NCI-H2107 (cell line): ENCODE results near the gene MAGIX.

ENCODE experiments used
- DNase-seq: peaks from one replicate; lab custom pipeline; 2025; lab: John Stamatoyannopoulos, UW

Gene MAGIX

DNA sequence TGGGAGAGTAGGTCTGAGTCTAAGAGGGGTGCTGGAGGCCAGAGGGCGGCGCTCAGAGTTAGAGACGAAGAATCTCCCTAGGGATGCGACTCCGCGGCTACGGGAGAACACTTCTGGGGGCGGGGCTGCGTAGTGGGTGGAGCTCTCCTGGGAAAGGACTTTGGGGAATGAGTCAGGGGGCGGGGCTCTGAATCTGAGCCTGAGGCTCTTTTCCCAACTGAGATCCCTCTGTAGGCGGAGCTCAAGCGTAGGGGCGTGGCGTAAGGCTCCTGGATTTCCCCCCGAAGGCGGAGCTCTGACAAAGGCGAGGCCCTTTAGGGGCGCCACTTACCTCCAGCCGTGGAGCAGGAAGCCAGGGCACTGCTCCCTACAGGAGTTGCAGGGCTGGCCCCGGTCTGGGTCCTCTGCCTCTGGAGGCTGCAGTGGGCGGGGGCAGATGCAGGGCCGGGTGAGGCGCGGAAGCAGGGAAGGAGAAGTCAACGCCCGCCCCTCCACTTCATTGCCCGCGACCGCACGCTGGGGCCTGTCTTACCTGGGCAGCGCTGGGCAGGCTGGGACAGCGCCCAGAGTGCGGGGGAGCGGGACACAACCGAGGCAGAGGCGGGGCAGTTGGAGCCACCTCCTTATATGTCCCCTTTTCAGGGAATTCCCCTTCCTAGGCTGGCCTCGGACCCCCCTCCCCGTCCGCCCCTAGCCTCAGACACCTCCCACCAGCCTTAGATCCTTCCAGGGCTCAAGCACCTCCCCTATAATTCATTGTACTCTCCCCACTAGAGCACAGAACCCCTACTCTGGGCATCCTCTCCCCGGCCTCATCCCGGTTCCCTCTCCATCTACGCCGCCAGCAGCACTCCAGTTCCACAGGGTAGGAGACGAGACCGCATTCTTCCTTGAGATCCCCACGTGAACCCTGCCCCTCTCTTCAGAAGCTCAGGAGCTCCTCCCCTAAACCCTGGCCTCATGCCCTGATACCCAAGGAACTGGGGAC, 22.0 kb downstream of the MAGIX start:
- DNase-seq: peak; percentile 95

DNA sequence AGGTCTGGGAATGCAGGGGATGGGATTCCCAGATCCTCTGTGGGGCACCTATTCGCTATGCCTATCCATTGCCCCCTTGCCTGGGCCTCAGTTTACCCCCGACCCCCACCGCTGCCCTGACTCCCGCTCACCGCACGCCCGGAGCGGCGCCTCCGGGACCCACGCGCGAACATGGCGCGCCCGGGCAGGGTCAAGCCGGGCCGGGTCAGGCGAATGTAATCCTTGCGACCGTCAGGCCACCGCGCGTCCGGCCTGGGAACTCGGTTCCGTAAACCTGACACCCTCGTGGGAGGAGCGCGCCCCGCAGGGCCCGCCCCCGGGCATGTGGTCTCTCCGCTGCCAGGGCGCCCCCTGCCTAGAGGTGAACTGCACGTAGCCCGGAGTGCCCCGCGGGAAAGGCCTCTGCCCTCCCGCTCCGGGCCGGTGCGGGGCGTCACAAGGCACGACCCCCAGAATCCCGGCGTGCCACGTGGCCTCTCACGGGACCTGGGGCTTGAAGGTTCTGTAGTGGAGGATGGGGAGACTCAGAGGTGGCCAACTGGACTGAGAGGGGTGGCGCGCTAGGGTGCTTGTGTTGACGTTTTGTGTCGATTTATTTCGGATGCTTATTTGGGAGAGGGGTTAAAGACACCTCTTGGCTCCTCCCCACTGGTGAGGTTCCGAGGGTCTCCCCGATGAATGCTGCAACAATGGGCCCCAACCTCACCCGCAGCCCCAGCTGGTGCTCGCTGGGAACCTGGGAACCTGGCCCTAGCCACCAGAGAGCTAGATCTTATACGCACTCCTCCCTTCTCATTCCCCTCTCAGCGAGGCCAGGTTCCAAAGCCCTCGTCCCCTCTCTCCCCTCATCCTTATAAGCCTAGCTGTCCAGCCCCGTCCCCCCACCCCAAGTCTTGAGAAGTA, 23.8 kb downstream of the MAGIX start, which contains the start of gene PRICKLE3:
Gene PRICKLE3, minus strand, starts transcription at position 249 of the 903 bp plus-strand sequence. Its CDS starts 76 bp downstream, at position 173.
- DNase-seq: peak; percentile 44

DNA sequence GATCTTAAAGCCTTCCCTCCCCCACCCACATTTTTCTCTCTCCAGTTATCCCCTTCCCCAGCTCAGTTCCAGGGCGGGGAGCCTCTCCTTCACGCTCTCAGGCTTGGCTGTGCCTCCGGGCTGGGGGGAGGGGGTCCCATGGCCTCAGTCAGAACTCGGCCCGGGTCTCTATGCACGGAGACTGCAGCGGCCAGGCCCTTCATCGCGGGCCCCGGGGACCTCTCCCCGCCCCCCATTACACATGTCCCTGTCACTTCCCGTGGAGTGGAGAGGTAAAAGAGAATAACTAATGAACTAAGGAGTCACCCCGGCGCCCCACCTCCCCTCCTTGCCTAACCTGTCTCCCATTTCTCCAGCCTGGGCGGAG, 24.5 kb downstream of the MAGIX start:
- DNase-seq: no peak

DNA sequence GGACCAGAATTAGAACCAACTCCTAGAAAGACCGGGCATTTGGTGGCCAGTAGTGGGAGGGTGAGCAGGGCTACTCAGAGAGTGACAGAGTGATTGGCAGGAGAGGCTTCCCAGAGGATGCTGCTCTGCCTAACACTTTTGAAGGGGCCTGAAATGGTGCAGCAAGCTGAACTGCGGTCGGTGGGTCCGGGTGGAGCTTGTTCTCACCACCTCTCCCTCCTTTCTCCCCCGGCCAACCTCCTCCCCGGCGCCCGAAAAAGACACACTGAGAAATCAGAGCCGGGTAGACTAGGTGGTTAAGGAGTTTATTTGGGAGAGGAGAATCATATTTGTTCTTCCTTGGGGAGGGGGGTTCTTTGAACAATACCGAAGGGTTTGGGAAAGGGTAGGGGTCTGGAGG, 25.0 kb downstream of the MAGIX start:
- no peak for DNase-seq

DNA sequence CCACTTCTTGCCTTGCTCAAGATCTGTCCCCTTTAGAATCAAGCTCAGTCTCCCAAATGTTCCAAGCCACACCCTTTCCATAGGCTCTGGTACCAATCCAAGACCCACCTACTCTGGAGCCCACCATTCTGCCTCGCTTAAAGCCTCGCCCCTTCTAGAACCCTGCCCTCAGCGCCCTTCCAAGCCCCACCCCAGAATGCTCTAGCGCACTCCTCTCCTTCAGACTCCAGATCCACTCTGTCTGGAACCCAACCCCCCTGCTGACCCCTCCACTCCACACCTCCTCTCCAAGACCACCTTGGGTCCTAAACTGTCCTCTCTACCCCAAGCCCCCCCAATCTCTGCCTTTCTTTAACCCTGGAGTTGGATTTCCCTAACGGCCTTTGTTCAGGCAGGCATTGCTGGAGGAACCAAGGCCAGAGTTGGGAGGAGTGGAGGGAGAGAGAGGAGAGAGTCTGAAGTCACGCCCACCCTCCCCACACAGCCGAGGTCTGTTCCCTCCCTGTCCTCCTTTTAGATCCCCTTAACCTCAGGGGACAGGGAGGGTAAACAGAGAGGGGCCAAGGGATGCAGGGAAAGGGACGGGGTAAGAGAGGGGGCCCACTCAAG, 26.0 kb downstream of the MAGIX start:
- no peak for DNase-seq

DNA sequence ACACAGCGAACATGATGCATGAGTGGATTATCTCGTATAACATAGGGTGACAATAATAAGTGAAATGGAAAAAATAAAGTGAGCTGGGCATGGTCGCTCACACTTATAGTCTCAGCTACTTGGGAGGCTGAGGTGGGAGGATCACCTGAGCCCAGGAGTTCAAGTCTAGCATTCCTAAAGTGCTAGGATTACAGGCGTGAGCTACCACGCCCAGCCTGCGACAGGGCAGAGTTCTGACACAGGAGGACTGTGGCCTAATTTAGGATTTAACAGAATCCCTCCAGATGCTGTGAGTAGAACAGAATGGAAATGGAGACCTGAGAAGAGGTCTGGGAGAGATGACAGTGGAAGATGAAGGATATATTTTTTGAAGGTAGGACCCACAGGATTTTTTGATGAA, 27.0 kb downstream of the MAGIX start:
- no peak for DNase-seq

DNA sequence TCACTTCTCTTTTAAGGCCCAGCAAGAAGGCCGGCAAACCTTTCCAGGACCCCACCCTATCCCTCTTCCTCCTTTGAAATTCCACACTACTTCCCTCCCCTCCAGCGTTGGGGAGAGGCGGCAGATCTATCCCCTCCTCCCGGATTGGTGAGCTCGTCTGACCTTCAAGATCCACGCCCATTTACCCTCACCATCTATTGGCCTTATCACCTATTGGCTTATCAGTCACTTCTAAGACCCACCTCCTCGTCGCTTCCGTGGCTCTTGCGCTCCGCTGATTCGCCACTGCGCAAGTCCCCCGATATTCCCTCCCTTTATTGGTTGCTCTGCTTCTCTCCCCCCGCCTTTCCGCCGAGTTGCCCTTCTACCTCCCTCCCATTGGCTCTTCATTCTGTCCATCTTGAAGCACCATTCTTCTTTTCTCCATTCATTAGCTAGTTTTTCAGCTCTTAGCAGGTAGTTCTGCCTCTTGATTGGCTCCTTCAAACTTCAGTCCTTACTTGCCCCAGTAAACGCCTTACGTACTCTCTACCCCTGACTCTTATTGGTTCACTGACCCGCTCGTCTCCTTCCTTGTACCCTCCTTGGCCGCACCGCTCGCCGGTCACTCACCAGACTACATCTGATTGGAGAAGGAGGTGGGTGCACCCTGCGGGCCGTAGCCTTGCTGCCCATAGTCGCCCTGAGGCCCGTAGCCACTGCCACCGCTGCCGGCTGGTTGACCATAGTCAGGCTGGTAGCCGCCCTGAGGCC, 28.4 kb downstream of the MAGIX start:
- peak; percentile 95 for DNase-seq

DNA sequence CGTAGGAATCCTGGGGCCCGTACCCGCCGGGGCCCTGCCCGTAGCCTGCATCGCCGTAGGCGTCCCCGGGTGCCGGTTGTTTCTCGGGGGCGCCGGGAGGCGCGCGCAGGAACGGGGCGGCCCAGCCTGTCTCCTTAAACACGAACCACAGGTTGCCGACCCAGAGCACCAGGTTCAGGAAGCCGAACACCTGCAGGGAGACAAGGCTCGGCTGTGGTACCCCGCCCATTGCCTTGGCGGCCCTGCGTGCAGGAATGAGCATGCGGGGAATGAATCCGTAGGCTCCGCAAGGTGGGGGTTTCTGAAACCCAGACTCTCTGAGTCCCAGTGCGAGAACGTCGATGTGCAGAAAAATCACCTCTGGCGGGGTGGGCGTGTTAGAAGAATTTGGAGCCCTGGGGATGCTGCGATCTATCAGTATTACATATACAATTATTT, 29.0 kb downstream of the MAGIX start:
- DNase-seq: no peak

DNA sequence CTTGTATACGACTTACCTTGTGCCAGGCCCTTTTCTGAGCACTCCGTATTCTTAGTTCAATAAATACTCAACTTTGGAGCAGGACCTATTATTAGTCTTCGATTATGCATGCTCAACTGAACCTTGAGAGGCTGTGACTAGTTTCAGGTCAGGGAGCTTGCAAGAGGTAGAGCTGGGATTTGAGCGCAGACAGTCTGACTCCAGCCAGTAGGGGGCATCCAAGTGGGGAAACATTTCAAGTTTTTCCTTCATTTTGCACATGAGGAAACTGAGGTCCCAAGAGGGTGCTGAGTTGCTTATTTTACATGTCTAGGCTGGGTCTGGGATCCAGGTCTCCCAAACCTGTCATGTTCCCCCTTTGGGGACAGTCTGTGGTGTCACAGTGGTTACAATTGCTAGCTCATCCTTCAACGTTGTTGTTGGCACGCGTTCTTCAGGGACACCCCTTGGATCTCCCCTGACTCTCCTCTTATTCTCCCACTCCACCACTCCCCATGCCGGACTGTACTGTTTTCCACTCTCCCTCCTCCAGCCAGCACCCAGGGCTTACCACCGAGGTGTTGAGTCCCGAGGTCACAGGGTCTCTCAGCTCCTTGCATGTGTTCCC, 30.3 kb downstream of the MAGIX start:
- no peak for DNase-seq

DNA sequence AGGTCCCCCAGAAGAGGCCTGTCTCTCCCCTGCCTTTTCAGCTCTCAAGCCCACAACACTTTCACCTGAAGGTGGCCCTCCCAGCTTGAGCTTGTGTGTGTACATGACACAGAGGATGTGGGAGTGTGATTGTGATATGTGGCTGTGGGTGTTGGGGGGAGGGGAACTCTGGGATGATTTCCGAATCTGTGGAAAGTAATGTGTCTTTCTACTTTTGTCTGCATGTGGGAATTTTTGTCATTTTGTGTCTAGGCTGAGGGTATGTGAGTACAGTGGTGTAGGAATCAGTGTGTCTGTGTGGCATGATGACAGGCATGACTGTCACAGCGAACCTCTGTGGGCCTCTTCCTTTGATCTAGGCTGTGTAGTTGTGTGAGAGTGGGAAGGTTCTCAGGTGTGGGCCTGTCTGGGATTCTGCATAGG, 31.0 kb downstream of the MAGIX start:
- DNase-seq: no peak

DNA sequence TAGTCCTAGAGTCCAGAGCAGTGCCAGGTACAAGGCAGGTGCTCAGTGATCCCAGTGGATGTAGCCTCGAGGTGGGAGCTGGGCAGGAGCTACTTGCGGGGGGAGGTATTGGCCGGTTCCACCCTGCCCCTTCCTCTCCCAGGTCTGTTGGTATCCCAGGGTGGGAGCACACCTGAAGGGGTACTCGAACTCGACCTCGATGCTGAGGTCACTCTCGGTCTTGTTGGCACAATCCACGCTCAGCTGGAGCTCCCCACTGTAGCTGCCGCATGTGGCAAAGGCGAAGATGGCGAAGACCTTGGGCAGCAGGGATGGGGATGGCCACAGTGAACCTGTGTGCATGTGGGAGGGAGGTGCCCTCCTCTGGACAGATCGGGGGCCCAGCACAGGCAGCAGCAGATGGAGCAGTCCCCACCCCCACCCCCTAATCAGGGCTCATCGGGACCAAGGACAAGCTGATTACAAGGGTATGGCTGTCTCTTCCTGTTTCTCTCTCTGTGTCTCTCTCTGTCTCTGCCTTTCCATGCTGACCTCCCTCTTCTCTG, 35.1 kb downstream of the MAGIX start:
- DNase-seq: no peak

DNA sequence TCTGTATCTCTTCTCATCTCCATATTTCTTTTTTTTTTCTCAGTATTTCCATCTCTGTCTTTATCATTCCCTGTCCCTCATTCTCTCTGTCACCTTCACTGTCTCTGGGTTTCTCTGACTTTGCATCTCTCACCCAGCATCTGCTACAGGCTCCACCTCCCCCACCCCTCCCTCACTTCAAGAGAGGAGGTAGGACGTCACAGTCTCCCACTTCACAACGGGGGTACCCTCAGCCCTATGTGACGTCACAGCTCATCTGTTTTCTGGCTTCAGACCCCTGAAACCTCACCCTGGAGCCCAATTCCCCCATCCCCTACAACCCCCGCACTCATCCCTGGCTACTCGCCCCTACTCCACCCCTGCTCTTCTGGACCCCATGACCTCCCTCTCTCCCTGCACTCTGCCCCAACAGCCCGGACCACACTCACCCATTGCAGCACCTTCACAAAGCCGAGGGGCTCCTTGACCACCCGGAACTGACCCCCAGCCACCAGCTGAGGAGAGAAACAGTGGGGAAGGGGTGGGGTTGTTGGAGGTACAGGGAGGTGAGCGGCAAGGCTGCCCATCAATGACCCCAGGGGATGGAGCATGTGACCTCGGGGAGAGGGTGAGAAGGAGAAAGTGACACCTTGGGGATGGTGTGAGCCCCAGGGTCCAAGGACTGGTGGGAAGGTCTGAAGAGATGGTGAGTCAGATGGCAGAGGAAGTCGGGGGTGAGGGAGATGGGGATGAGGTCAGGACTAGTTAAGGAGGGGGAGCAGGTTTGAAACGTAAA, 36.2 kb downstream of the MAGIX start:
- no peak for DNase-seq

DNA sequence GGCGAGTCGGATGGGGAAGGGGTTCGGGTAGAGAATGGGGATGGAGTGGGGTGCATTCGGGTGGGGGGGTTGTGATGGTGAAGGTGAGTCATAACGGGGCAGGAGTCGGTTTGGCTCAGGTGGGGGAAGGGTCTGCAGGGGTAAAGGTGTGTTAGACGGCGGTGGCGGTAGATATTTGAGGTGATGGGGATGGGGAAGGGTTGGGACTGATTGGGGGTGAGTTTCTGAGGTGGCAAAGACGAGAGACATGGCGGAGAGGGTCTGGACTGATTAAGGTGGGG, 36.7 kb downstream of the MAGIX start:
- no peak for DNase-seq

DNA sequence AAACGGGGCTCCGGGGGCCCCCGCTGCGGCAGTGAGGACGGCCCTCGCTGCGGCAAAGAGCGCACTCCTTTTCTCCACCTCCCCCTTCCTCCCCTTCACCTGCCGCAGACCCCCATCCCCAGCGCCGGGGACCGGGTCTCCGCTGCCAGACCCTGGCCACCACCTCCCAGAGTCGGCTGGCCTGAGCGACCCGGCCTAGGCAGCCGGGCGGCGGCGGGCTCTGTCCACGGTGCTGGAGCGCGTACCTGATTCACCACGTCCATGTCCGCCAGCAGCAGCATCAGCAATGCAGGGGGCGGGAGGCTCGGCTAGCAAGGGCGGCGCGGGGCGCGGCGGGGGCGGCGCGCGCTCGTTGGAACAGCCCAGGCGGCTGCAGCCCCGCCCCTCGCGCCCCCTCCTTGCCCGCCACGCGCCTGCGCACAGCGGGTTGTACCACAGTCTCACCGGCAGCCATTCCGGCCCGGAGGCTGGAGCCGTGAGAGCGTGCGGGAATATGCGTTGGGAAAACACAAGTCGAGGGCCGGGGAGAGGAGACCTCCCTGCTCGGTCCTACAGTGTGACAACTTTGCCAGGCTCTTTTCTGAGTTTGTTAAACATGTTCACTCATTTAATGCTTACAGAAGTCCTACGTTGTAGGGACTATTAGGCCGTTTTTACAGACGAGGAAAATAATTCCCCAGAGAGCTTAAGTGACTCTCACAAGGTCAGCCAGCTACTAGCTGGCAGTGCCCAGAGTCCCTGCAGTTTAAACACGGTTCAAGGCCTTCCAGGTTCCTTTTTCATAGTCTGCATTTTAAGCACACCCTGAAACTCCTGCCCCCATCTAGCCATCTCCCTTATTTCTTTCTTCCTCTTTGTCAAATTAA, 37.6 kb downstream of the MAGIX start, which contains the start of gene SYP:
Gene SYP, minus strand, starts transcription at position 288 of the 866 bp plus-strand sequence. Its CDS starts 7 bp downstream, at position 281.
- peak; percentile 80 for DNase-seq

DNA sequence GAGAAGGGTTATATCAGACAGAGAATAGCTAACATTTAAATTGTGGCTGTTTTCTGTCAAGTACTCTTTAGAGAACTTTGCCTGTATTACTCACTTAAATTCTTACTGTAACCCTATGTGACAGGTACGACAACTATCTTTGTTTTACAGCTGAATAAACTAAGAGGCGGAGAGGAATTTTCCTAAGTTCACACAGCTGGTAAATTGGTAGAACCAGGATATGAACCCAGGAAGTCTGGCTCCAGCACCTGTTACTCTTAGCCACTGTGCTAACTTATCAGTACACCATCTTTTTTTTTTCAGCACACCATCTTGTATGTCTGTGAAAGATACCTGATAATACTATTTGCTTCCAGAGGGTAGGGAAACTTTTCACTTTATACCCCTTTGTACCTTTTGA, 39.5 kb downstream of the MAGIX start:
- no peak for DNase-seq

DNA sequence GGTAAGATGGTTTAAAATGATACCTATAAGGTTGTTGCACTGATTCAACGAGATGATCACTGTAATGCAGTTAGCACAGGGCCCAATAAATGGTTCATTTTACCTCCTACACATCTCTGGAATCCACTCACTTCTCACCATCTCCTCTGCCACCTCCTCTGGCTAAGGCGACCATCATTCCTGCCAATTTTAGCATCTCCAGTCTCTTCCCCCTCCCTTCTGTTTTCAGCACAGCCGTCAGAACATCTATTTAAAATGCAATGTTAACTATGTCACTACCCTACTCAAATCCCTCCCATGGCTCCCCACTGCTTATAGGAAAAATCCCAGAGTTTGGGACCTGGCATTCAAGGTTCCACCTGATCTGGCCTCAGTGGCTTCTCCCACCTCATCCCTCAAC, 41.0 kb downstream of the MAGIX start:
- no peak for DNase-seq

DNA sequence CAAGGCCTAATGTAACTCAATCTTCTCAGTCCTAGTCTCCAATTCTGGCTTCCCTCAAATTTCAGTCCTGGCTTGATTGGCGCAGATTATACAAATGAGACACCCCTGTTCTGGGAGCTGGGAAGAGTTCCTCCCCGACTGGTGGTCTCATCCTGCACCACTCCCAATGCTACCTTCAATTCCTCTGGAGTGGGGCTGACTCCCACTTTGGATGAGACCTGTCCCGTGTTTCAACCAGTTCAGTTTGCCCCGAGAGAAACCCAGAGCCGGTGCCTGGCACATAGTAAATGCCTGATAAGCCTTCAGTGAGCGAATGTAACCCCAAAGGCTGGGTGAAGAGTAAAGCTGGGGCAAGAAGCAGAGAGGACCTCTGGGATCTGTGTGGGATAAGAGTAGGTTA, 41.5 kb downstream of the MAGIX start:
- DNase-seq: no peak

DNA sequence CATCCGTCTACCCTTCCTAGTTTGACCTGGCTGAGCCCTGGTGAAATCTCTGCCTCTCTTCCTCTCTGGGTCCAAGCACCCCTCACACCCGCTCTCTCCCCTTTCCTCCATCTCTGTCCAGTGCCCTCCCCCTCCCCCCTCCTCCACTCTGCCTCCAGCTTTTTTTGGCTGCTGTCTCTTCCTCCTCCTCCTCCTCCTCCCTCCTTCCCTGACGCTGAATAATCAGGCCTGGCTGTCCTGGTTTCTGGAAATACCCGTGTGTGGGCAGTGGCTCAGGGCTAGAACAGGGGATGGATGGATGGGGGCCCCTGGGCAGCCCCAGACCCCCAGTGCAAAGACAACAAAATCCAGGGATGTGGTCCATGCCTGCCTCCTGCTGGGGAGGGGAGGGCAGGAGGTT, 42.2 kb downstream of the MAGIX start:
- no peak for DNase-seq

DNA sequence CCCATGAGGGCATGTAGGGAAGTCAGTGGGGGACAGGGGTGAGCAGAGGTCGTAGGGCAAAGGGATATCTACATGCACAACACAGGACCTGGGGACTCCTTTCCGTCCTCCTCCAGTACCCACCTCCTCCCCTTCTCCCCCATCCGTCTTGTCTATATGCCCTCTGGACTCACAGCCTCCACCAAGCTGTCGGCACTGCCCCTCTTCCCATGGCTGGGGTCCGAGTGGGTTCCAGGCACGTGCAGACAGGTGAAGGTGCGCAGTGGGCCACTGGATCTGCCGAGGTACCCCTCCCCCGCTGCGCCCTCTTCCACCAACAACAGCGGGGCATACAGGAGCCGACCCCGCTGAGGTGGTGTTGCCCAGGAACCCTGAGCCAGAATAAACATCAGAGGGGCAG, 42.9 kb downstream of the MAGIX start:
- DNase-seq: no peak
